PC-3 (cell line): ENCODE results near the gene L1CAM.

Source experiments
- EZH2 ChIP-seq: fragments of 300-600 bp; sonication (generic); IDR thresholded peaks from one replicate; pipeline ENCODE4 v1.6.1; 2017; ENCODE audit warnings: antibody characterized with exemption, mild to moderate bottlenecking, low read length; ENCODE audit not compliant: unreplicated experiment
- EZH2phosphoT487 ChIP-seq: fragments of 300-600 bp; sonication (generic); IDR thresholded peaks from 2 replicates; pipeline ENCODE4 v1.6.1; 2018; ENCODE audit warnings: mild to moderate bottlenecking, antibody characterized with exemption, low read length, borderline replicate concordance
- TF ChIP-seq, protein P1 (sequence below): fragments of 300-600 bp; sonication (generic); conservative IDR thresholded peaks from 2 replicates; pipeline ENCODE4 v1.5.1; 2017; ENCODE audit warnings: antibody characterized with exemption, low read depth, mild to moderate bottlenecking, low read length

DNA sequence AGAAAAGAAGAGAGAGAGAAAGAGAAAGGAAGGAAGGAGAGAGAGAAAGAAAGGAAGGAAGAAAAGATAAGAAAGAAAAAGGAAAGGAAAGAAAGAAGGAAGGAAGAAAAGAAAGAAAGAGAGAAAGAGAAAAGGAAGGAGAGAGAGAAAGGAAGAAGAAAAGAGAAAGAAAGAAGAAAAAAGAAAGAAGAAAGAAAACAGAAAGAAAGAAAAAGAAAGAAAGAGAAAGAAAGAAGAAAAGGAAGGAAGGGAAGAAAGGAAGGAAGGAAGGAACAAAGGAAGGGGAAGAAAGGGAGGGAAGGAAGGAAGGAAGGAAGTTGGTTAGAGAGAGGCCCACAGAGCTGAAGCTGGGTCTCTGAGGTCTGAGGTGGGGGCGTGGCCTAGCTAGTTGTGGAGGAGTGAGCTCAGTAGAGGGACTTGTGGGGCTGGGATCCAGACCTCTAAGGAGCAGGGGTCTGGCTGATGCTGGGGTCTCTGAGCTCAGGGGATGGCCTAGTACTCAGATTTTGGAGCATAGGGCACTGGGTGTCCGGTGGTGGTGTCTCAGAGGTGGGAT, 28.5 kb downstream of the L1CAM start:
- TF ChIP-seq, protein P1, sequence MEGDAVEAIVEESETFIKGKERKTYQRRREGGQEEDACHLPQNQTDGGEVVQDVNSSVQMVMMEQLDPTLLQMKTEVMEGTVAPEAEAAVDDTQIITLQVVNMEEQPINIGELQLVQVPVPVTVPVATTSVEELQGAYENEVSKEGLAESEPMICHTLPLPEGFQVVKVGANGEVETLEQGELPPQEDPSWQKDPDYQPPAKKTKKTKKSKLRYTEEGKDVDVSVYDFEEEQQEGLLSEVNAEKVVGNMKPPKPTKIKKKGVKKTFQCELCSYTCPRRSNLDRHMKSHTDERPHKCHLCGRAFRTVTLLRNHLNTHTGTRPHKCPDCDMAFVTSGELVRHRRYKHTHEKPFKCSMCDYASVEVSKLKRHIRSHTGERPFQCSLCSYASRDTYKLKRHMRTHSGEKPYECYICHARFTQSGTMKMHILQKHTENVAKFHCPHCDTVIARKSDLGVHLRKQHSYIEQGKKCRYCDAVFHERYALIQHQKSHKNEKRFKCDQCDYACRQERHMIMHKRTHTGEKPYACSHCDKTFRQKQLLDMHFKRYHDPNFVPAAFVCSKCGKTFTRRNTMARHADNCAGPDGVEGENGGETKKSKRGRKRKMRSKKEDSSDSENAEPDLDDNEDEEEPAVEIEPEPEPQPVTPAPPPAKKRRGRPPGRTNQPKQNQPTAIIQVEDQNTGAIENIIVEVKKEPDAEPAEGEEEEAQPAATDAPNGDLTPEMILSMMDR: no peak
- no peak for TF ChIP-seq EZH2
- TF ChIP-seq EZH2phosphoT487: no peak
